HG03045 (cell line): ENCODE measurements around the gene ZNF763.
A peak's percentile ranks its signal among the peaks of the same experiment; 100 is the strongest.
"Not testable (repeated sequence)": the region's sequence is repeated elsewhere in the genome, so short reads cannot be mapped to it uniquely, and the experiment has no call there.

Experiments
- ATAC-seq: cut with Tn5 transposase; IDR thresholded peaks from one replicate; pipeline ENCODE4 v1.9.1; 2021; ENCODE audit warnings: mild to moderate bottlenecking, moderate library complexity; ENCODE audit not compliant: unreplicated experiment

Gene ZNF763

DNA sequence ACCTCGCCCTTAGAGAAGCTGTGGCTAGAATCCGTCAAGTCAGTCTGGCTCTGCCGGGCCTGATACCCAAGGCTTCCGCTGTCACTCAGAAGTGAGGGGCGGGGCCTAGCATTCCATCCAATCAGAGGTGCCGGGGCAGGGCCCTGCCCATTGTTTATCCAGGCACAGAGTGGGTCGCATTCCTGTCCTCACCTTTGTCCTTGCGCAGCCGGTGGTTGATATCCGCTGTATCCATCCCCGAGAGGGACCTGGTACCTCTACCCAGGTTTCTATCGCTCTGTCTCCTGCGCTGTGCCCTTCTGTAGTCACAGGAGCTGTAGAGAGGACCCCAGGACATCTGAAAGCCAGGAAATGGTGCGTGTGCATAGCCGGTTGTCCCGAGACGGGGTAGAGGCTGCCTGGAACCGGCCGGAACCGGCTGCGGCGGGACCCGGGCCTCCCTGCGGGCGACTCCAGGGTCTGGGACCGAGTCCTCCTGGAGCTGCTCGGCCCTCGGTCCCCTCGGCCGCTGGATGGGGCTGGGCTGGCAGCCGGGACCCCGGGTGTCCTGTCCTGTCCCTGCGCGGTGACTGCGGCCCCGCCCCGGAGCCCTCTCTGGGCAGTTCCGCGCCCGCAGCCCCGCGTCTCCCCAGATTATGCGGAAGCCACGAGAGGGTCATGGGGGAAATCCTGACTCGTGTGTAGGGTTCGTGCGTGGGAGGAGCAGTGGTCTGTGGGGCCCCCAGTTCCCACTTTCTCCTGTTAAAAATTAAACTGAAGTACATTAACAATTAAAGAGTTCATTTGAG is at the start of gene ZNF763:
Gene ZNF763 (plus strand): TSS at position 183 of the 788 bp plus-strand sequence. CDS start 169 bp downstream, at position 352.
- ATAC-seq: peak; percentile 88

GRCh38 chr19:11921852-11922495 is 42.9 kb upstream of the ZNF763 start:
- no peak for ATAC-seq

DNA sequence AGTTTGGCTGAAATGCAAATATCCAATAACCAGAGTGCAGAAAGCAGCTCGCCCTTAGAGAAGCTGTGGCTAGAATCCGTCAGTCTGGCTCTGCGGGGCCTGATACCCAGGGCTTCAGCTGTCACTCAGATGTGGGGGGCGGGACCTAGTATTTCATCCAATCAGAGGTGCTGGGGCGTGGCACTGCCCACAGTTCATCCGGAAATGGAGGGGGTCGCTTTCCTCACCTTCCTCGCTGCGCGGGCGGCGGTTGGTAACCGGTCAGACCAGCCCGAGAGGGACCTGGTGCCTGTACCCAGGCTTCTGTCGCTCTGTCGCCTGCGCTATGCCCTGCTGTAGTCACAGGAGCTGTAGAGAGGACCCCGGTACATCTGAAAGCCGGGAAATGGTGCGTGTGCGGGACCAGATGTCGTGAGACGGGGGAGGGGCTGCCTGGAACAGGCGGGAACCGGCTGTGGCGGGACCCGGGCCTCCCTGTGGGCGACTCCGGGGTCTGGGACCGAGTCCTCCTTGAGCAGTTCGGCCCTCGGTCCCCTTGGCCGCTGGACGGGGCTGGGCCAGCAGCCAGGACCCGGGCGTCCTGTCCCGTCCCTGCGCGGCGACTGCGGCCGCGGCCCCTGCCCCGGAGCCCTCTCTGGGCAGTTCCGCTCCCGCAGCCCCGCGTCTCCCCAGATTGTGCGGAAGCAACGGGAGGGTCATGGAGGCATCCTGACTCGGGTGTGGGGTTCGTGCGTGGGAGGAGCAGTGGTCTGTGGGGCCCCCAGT is 39.8 kb upstream of the ZNF763 start, which contains the start of gene ZNF700:
Gene ZNF700 (plus strand): TSS at position 222 of the 765 bp plus-strand sequence. CDS start 104 bp downstream, at position 326.
- peak; percentile 84 for ATAC-seq

- ATAC-seq: not testable (repeated sequence)
These were observed 39.1 kb upstream of the ZNF763 start for GRCh38 chr19:11925651-11926187.

DNA sequence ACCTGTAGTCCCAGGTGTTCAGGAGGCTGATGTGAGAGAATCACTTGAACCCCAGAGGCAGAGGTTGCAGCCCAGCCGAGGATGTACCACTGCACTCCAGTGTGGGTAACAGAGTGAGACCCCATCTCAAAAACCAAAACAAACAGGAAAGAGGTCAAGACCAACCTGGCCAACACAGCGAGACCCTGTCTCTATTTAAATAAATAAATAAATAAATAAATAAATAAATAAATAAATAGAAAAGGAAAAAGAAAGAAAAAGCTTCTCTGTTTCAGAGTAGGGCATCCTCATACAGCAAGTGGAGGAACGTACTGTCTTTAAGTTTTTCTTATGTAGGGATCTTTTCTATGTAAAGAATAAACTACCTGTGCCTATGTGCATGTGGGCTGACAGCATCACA is 37.6 kb upstream of the ZNF763 start:
- no peak for ATAC-seq

- ATAC-seq: no peak
These were observed 33.8 kb upstream of the ZNF763 start for GRCh38 chr19:11931051-11931450.

DNA sequence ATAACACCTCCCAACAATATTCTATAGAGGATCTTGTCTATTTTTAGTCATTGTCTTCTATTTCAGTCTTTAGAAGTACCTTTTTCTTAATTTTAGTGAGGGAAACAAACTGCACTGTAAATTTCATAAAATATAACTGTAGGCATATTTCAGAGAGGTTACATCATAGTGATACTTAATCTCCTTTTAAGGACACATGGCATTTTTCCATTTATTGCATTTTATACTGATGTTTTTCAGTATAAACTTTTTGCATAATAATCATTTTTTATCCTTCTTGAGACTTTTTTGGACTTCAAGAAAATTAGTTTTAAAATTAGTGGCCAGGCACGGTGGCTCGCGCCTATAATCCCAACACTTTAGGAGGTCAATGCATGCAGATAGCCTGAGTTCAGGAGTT is 33.3 kb upstream of the ZNF763 start:
- no peak for ATAC-seq

- ATAC-seq: not testable (repeated sequence)
These were observed 29.0 kb upstream of the ZNF763 start for GRCh38 chr19:11935829-11936228.

DNA sequence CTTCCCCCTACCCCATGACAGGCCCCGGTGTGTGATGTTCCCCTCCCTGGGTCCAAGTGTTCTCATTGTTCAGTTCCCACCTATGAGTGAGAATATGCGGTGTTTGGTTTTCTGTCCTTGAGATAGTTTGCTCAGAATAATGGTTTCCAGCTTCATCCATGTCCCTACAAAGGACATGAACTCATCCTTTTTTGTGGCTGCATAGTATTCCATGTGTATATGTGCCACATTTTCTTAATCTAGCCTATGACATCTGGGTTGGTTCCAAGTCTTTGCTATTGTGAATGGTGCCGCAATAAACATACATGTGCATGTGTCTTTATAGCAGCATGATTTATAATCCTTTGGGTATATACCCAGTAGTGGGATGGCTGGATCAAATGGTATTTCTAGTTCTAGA is 26.5 kb upstream of the ZNF763 start:
- ATAC-seq: not testable (repeated sequence)

- not testable (repeated sequence) for ATAC-seq
These were observed 23.4 kb upstream of the ZNF763 start for GRCh38 chr19:11941361-11941887.

DNA sequence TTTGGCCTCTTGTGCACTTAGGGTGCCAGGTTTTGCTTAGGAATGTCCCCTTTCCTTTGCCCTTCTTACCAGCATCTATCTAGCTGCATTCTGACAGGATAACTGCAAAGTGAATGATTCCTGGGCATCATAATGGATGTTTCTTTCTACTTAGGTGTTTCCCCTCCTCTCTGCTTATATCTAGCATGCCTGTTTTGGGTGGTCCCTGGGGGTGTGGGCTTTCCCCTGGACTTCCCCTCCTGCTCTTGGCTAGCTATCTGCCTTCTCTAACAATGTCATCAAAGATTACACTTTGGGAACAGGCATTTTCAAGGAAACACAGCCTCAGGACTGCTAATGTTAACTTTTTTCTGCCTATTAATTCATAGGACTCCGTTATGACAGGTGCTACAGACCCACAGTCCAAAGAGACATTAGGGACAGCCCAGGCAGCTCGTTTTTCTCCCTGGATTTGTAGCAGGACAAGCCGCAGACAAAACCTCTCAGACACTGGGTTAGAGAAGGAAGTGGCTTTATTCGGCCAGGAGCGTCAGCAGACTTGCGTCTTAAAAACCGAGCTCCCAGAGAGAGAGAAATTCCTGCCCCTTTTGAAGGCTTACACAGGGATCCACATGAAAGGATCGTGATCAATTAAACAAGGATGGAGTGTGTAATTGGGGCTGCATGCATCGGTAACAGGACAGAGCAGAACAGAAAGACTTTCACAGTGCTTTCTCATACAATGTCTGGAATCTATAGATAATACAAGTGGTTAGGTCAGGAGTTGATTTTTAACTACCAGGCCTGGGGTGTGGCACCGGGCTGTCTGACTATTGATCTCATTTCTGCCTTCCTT is 22.6 kb upstream of the ZNF763 start:
- ATAC-seq: no peak

DNA sequence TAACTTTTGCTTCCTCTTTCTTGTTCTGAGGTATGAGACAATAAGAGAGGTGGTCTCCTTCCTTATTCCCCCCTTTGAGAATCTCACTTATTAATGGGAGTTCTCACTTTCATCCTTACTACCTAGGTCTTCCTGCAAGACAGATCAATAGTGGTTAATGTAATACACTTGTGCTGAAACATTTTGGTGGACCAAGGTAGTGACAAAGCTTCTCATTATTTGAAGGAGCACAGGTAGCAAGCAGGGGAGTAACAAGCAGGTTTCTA is 22.1 kb upstream of the ZNF763 start:
- no peak for ATAC-seq

DNA sequence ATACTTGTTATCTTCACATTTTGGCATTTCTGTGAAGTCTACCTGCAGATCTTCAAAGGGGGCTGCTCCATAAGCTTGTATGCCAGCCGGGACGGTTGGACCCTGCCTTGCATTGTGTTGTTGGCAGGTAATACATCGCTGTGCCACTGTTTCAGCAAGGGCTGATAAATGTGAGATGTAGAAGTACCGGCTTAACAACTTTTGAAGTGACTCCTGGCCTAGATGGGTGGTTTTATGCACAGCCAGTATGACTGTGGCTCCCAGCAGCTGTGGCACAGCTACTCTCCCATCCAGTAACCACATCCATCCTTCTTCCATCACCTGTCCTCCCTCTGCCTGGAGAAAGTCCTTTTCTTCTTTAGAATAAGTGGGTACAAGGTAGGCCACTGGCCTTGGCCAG is 20.2 kb upstream of the ZNF763 start:
- ATAC-seq: no peak

GRCh38 chr19:11948646-11949045 is 16.2 kb upstream of the ZNF763 start:
- no peak for ATAC-seq

DNA sequence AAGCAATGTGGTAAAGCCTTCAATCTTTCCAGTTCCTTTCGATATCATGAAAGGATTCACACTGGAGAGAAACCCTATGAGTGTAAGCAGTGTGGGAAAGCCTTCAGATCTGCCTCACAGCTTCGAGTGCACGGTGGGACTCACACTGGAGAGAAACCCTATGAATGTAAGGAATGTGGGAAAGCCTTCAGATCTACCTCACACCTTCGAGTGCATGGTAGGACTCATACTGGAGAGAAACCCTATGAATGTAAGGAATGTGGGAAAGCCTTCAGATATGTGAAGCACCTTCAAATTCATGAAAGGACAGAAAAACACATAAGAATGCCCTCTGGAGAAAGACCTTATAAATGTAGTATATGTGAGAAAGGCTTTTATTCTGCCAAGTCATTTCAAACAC is 15.6 kb upstream of the ZNF763 start:
- ATAC-seq: no peak

- ATAC-seq: not testable (repeated sequence)
These were observed 15.2 kb upstream of the ZNF763 start for GRCh38 chr19:11949614-11950080.

DNA sequence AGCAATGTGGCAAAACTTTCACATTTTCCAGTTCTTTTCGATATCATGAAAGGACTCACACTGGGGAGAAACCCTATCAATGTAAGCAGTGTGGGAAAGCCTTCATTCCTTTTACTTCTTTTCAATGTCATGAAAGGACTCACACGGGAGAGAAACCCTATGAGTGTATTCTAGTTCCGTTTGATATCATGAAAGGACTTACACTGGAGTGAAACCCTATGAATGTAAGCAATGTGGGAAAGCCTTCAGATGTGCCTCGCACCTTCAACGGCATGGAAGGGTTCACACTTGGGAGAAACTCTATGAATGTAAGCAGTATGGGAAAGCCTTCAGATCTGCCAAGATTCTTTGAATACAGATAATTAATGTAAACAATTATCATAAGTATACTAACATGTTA is 14.5 kb upstream of the ZNF763 start:
- ATAC-seq: no peak

- ATAC-seq: no peak
These were observed 1.1 kb upstream of the ZNF763 start for GRCh38 chr19:11963566-11964355.

- no peak for ATAC-seq
These were observed 363 bp upstream of the ZNF763 start for GRCh38 chr19:11964496-11964857.
